HG03571 (cell line): ENCODE results near the gene ATP2C2.

Experiments used
- ATAC-seq: cut with Tn5 transposase; IDR thresholded peaks from one replicate; pipeline ENCODE4 v1.9.1; 2021; ENCODE audit not compliant: unreplicated experiment

The ATP2C2 gene

GRCh38 chr16:84508502-84508901 is 140.2 kb downstream of the ATP2C2 start:
- ATAC-seq: no peak

- ATAC-seq: no peak
Measured at GRCh38 chr16:84509032-84509950, 141.0 kb downstream of the ATP2C2 start.

GRCh38 chr16:84511180-84511800 is 143.0 kb downstream of the ATP2C2 start:
- ATAC-seq: no peak

- ATAC-seq: no peak
Measured at GRCh38 chr16:84511831-84512230, 143.5 kb downstream of the ATP2C2 start.

- no peak for ATAC-seq
Measured at GRCh38 chr16:84513123-84513522, 144.8 kb downstream of the ATP2C2 start.

GRCh38 chr16:84513666-84514065 is 145.3 kb downstream of the ATP2C2 start:
- ATAC-seq: no peak
